ENCODE results near the gene AMOTL2. TPM values are rescaled to one million over a fixed set of nuclear protein-coding genes. Genes with fewer than 3 reads are reported as not detected.
A peak's percentile ranks its signal among the peaks of the same experiment; 100 is the strongest.

AMOTL2 gene
- polyA plus RNA-seq, 2 of the 4 experiments (the other 2 are of a cell fraction), result 41.1 to 44.1 TPM

DNA sequence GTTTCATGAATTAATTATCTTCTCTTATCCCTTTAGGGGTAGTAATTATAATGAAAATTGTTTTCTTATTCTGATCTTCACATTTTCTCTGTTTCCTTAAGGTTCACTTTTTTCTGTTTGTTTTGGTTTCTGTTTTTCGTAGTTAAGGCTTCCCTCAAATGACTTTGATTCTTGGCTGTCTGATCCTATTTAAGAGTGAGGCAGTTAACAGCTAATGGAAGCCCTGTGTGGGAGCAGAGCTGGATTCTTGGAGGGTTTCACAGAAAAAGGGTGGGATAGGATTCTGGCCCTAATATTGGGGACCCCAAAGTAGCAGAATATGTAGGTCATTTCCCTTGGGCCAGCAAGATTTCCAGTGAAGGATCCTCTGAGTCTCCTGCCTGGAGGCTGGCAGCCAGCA, 6.8 kb upstream of the AMOTL2 start:
- no peak for TF ChIP-seq BHLHE40 (IDR thresholded peaks at IDR 0.05; ENCODE audit: low read depth, low read length)
- no peak for TF ChIP-seq HOXA7 (CRISPR knock-in tag; IDR thresholded peaks at IDR 0.05)
- TF ChIP-seq, protein P1, sequence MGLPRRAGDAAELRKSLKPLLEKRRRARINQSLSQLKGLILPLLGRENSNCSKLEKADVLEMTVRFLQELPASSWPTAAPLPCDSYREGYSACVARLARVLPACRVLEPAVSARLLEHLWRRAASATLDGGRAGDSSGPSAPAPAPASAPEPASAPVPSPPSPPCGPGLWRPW (IDR thresholded peaks at IDR 0.05), result no peak
- no peak for TF ChIP-seq ZNF302 (CRISPR knock-in tag; IDR thresholded peaks at IDR 0.05)
- TF ChIP-seq ZC3H11A (IDR thresholded peaks at IDR 0.05), result no peak
- no peak for TF ChIP-seq TP53 (CRISPR knock-in tag; IDR thresholded peaks at IDR 0.05)
- TF ChIP-seq EHMT2 (IDR thresholded peaks at IDR 0.05; ENCODE audit: low read depth), result no peak
- no peak for TF ChIP-seq ESRRA (IDR thresholded peaks at IDR 0.05; ENCODE audit: borderline replicate concordance, low read length)
- TF ChIP-seq RNF2 (IDR thresholded peaks at IDR 0.05; ENCODE audit: borderline replicate concordance, low read depth), result no peak
- TF ChIP-seq, protein P2, sequence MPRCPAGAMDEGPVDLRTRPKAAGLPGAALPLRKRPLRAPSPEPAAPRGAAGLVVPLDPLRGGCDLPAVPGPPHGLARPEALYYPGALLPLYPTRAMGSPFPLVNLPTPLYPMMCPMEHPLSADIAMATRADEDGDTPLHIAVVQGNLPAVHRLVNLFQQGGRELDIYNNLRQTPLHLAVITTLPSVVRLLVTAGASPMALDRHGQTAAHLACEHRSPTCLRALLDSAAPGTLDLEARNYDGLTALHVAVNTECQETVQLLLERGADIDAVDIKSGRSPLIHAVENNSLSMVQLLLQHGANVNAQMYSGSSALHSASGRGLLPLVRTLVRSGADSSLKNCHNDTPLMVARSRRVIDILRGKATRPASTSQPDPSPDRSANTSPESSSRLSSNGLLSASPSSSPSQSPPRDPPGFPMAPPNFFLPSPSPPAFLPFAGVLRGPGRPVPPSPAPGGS (IDR thresholded peaks at IDR 0.05), result no peak
- TF ChIP-seq RCOR1 (IDR thresholded peaks at IDR 0.05; ENCODE audit: low read depth, low read length), result no peak
- TF ChIP-seq MAFK (IDR thresholded peaks at IDR 0.05; ENCODE audit: partially characterized antibody), result no peak
- TF ChIP-seq CHD2 (IDR thresholded peaks at IDR 0.05; ENCODE audit: low read length, partially characterized antibody), result no peak
- TF ChIP-seq HOXB5 (CRISPR knock-in tag; IDR thresholded peaks at IDR 0.05), result no peak
- Histone ChIP-seq H3K9me3 (no peaks in the 10 kb centered on the region), H3K4me1 (peaks cover 27% of the 10 kb centered on the region), H3K4me2 (no peak overlapping the region), H3K4me3 (no peak overlapping the region), H3K27ac (no peak overlapping the region)
- FAIRE-seq, result no peak
- 80% methylated on average over 1 of the region's 1 CpG for WGBS (ENCODE audit: missing lambda C conversion rate)
- POLR2A ChIA-PET, result no interaction called here
- no peak for DNase-seq (ENCODE audit: low read depth in 1 of 2, low spot score in 1 of 2)
- CTCF ChIA-PET, result interaction anchor here (1.9 to 31.4 kb wide), 2 partner anchors 67 to 93 kb away, joined by 6 to 356 read pairs; no protein-coding TSS in a partner anchor
- no peak for ATAC-seq

DNA sequence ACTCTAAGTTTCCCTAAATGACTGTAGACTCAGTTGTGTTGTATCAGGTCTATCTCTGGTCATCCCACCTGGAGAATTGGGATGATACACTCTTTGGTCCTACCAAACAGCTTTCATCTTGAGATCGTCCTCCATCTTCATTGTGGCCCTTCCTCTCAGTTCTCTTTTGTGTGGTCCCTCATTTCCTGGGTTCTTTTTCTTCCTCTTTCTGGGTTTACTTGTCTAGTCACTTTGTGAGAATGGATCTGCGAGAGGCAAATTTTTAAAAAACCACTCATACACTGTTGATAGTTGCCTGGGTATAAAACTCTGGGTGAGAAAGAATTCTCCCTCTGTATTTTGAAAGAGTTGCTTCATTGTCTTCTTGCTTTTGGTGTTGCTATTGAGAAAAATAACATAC, 6.0 kb upstream of the AMOTL2 start:
- DNase-seq (ENCODE audit: low read depth in 1 of 2, low spot score in 1 of 2), result no peak
- POLR2A ChIA-PET, result no interaction called here
- CTCF ChIA-PET, result interaction anchor here (1.3 to 31.4 kb wide), 3 partner anchors 66 to 99 kb away, joined by 3 to 356 read pairs (median 240); partner anchors contain the start of genes ANAPC13 and CEP63
- Histone ChIP-seq H3K4me1 (peaks cover 36% of the 10 kb centered on the region), H3K4me3 (no peak overlapping the region), H3K27ac (0 out of 6 replicates have a peak overlapping the region, but pooled peaks of 1 of the 2 experiments have one; percentile 8), H3K9me3 (no peaks in the 10 kb centered on the region), H3K4me2 (no peak overlapping the region)
- TF ChIP-seq HOXA7 (CRISPR knock-in tag; IDR thresholded peaks at IDR 0.05) (no peak), RNF2 (IDR thresholded peaks at IDR 0.05; ENCODE audit: borderline replicate concordance, low read depth) (no peak), EHMT2 (IDR thresholded peaks at IDR 0.05; ENCODE audit: low read depth) (no peak), EP300 (IDR thresholded peaks at IDR 0.05) (no peak), ZC3H11A (IDR thresholded peaks at IDR 0.05) (no peak), CHD4 (IDR thresholded peaks at IDR 0.05; ENCODE audit: borderline replicate concordance) (no peak), CBX2 (IDR thresholded peaks at IDR 0.05; ENCODE audit: borderline replicate concordance, low read depth) (no peak), RCOR1 (IDR thresholded peaks at IDR 0.05; ENCODE audit: low read depth, low read length) (no peak), TP53 (CRISPR knock-in tag; IDR thresholded peaks at IDR 0.05) (no peak), HOXB13 (CRISPR knock-in tag; IDR thresholded peaks at IDR 0.05; ENCODE audit: low read depth) (no peak), HEYL (CRISPR knock-in tag; IDR thresholded peaks at IDR 0.05) (no peak), CHD2 (IDR thresholded peaks at IDR 0.05; ENCODE audit: low read length, partially characterized antibody) (no peak), KDM1A (IDR thresholded peaks at IDR 0.05; ENCODE audit: low read depth) (no peak), PHF8 (IDR thresholded peaks at IDR 0.05; ENCODE audit: borderline replicate concordance, low read depth) (no peak)
- TF ChIP-seq, protein P2 (IDR thresholded peaks at IDR 0.05), result no peak
- TF ChIP-seq, protein P3, sequence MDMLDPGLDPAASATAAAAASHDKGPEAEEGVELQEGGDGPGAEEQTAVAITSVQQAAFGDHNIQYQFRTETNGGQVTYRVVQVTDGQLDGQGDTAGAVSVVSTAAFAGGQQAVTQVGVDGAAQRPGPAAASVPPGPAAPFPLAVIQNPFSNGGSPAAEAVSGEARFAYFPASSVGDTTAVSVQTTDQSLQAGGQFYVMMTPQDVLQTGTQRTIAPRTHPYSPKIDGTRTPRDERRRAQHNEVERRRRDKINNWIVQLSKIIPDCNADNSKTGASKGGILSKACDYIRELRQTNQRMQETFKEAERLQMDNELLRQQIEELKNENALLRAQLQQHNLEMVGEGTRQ (IDR thresholded peaks at IDR 0.05), result no peak
- TF ChIP-seq, protein P4, sequence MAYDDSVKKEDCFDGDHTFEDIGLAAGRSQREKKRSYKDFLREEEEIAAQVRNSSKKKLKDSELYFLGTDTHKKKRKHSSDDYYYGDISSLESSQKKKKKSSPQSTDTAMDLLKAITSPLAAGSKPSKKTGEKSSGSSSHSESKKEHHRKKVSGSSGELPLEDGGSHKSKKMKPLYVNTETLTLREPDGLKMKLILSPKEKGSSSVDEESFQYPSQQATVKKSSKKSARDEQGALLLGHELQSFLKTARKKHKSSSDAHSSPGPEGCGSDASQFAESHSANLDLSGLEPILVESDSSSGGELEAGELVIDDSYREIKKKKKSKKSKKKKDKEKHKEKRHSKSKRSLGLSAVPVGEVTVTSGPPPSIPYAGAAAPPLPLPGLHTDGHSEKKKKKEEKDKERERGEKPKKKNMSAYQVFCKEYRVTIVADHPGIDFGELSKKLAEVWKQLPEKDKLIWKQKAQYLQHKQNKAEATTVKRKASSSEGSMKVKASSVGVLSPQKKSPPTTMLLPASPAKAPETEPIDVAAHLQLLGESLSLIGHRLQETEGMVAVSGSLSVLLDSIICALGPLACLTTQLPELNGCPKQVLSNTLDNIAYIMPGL (CRISPR knock-in tag; IDR thresholded peaks at IDR 0.05; ENCODE audit: borderline replicate concordance), result no peak
- TF ChIP-seq, protein P5, sequence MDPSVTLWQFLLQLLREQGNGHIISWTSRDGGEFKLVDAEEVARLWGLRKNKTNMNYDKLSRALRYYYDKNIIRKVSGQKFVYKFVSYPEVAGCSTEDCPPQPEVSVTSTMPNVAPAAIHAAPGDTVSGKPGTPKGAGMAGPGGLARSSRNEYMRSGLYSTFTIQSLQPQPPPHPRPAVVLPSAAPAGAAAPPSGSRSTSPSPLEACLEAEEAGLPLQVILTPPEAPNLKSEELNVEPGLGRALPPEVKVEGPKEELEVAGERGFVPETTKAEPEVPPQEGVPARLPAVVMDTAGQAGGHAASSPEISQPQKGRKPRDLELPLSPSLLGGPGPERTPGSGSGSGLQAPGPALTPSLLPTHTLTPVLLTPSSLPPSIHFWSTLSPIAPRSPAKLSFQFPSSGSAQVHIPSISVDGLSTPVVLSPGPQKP (IDR thresholded peaks at IDR 0.05; ENCODE audit: low read depth, low read length), result no peak
- no peak for ATAC-seq
- no peak for FAIRE-seq
- WGBS (ENCODE audit: missing lambda C conversion rate), result 97% methylated on average over 2 of the region's 2 CpGs
